Breast epithelium (tissue), 4 donors: ENCODE data around the gene RAC3. TPM values are rescaled to one million over a fixed set of nuclear protein-coding genes. Genes with fewer than 3 reads are reported as not detected.

Experiments
- DNase-seq, 2 donors: peaks; one replicate each; pipeline ENCODE4 v3.0.0-alpha.2; 2019; ENCODE audit warnings: low spot score in 2 of 2
- H3K27ac ChIP-seq, 2 donors: fragments of 200-600 bp; sonication (generic) in 1 of 2; one replicate each; pipeline ENCODE4 v1.5.1; 2016 to 2019; ENCODE audit warnings: mild to moderate bottlenecking in 1 of 2
- H3K27me3 ChIP-seq, 2 donors: fragments of 200-600 bp; sonication (generic) in 1 of 2; one replicate each; pipeline versions ENCODE4 v1.5.1 to v1.6.0; 2017 to 2019; ENCODE audit warnings: control low read depth in 1 of 2, mild to moderate bottlenecking in 1 of 2
- H3K36me3 ChIP-seq: fragments of 200-600 bp; one replicate; pipeline ENCODE4 v1.5.1; 2019
- H3K4me1 ChIP-seq, 2 donors: fragments of 200-600 bp; sonication (generic); one replicate each; pipeline ENCODE4 v1.5.1; 2016 to 2019; ENCODE audit warnings: control low read depth in 1 of 2
- H3K4me3 ChIP-seq, 3 donors: fragments of 200-600 bp; sonication (generic); 1 replicate in 2 of 3; 2 replicates in 1 of 3; pipeline ENCODE4 v1.5.1; 2016 to 2019; ENCODE audit warnings: mild to moderate bottlenecking in 3 of 3, moderate library complexity in 2 of 3
- H3K9me3 ChIP-seq, 2 donors: fragments of 200-600 bp; sonication (generic) in 1 of 2; one replicate each; pipeline ENCODE4 v1.5.1; 2016 to 2019; ENCODE audit warnings: control low read depth in 1 of 2
- POLR2A ChIP-seq: fragments of 450-650 bp; IDR thresholded peaks from one replicate; pipeline ENCODE4 v1.6.1; 2016; ENCODE audit warnings: antibody characterized with exemption, mild to moderate bottlenecking, moderate library complexity
- POLR2AphosphoS5 ChIP-seq, 3 donors: sonication (generic); formaldehyde crosslinking; IDR thresholded peaks; one replicate each; pipeline ENCODE4 v1.6.1; 2017; ENCODE audit warnings: antibody characterized with exemption in 3 of 3
- intact Hi-C: fragments of 100-400 bp; cut with DNase I; formaldehyde crosslinking; loops from one replicate; pipeline ENCODE4 v1.15.1; 2023; ENCODE audit warnings: low total_unique reads
- total RNA-seq, 3 donors: library from RNA; depleted of rRNA; stranded (reverse); fragments of >200 nt; gene quantifications; one replicate each; pipeline ENCODE4 v1.1.0, GENCODE V29; 2016
- TF ChIP-seq, protein P1 (sequence below), 3 donors: fragments of 450-650 bp; IDR thresholded peaks; one replicate each; pipeline ENCODE4 v1.5.1; 2016 to 2017; ENCODE audit warnings: antibody characterized with exemption in 3 of 3, mild to moderate bottlenecking in 3 of 3, moderate library complexity in 3 of 3

RAC3 gene
- total RNA-seq, 3 donors from 2014 or later, result 7.6 to 23.0 (median 16.1) TPM

DNA sequence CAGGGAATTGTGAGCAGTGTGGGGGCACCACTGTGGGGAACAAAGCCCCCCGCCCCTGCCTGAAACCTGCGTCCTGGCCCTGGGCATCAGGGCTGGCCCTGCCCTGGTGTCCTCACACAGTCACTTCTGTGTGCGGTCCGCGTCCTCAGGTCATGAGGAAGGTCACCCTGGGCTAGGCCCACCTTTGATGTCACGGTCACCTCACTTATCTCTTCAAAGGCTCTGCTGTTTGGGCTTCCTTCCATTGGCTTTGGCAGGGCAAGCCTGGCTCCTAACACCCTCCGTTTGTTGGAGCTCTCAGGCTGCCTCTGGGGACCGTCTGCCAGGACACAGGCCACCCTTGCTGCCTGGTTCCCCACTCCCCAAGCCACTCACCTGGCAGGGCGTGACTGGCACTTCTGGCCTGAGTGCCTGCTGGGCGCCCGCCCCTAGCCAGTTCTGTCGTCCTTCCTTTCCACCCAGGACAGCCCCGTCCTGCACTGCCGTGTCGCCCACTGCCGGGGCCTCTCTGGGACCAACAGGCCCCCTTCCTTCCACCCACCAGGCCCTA, 17.6 kb upstream of the RAC3 start:
- Histone ChIP-seq H3K4me3 (no peak overlapping the region), H3K4me1 (no peaks in the 10 kb centered on the region), H3K36me3 (no peaks in the 10 kb centered on the region), H3K9me3 (no peaks in the 10 kb centered on the region), H3K27me3 (no peaks in the 10 kb centered on the region), H3K27ac (peak overlapping the region; percentile 54 to 68)
- DNase-seq, result no peak
- intact Hi-C loops, result no loop called here
- TF ChIP-seq POLR2AphosphoS5 (IDR thresholded peaks at IDR 0.05) (no peak), POLR2A (no peak)
- TF ChIP-seq, protein P1, sequence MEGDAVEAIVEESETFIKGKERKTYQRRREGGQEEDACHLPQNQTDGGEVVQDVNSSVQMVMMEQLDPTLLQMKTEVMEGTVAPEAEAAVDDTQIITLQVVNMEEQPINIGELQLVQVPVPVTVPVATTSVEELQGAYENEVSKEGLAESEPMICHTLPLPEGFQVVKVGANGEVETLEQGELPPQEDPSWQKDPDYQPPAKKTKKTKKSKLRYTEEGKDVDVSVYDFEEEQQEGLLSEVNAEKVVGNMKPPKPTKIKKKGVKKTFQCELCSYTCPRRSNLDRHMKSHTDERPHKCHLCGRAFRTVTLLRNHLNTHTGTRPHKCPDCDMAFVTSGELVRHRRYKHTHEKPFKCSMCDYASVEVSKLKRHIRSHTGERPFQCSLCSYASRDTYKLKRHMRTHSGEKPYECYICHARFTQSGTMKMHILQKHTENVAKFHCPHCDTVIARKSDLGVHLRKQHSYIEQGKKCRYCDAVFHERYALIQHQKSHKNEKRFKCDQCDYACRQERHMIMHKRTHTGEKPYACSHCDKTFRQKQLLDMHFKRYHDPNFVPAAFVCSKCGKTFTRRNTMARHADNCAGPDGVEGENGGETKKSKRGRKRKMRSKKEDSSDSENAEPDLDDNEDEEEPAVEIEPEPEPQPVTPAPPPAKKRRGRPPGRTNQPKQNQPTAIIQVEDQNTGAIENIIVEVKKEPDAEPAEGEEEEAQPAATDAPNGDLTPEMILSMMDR (IDR thresholded peaks at IDR 0.05), result no peak

DNA sequence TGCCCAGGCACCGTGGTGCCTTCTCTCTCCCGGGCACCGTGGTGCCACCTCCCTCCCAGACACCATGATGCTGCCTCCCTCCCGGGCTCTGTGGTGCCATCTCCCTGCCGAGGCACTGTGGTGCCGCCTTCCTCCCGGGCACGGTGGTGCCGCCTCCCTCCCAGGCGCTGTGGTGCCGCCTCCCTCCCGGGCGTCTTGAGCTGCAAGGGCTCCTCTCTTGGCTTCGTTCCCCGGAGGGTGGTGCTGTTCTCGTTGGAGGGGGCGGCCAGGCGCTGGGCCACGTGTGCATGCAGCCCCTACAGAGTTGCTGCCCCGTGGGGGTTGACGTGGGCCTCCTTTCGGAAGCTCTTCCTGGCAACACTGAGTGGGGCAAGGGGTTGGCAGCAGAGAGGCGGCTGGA, 17.0 kb upstream of the RAC3 start:
- no peak for DNase-seq
- Histone ChIP-seq H3K4me1 (no peaks in the 10 kb centered on the region), H3K9me3 (no peaks in the 10 kb centered on the region), H3K27me3 (no peaks in the 10 kb centered on the region), H3K27ac (no peak overlapping the region), H3K36me3 (no peaks in the 10 kb centered on the region), H3K4me3 (no peak overlapping the region)
- no peak for TF ChIP-seq POLR2A
- TF ChIP-seq, protein P1 (IDR thresholded peaks at IDR 0.05), result no peak
- no peak for TF ChIP-seq POLR2AphosphoS5 (IDR thresholded peaks at IDR 0.05)
- intact Hi-C loops, result no loop called here

DNA sequence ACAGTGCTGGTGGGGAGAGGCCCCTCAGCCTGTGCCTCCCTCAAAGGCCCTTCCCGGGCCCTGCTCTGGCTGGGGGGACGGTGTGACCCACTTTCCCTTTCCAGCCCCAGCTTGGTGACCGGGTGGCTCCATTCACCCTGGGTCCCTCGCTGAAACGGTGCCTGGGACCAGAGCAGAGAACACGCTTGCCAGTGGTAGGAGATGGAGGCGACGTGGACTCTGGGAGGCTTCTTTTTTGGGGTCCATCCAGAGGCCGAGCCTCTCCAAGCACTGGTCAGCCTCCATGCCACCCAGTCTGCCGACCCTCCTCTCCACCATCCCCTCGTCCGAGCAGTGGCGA, 16.5 kb upstream of the RAC3 start:
- intact Hi-C loops, result no loop called here
- Histone ChIP-seq H3K9me3 (no peaks in the 10 kb centered on the region), H3K27ac (no peak overlapping the region), H3K4me3 (no peak overlapping the region), H3K27me3 (no peaks in the 10 kb centered on the region), H3K4me1 (no peaks in the 10 kb centered on the region), H3K36me3 (no peaks in the 10 kb centered on the region)
- TF ChIP-seq, protein P1 (IDR thresholded peaks at IDR 0.05), result no peak
- TF ChIP-seq POLR2AphosphoS5 (IDR thresholded peaks at IDR 0.05), result no peak
- TF ChIP-seq POLR2A, result no peak
- DNase-seq, result no peak

DNA sequence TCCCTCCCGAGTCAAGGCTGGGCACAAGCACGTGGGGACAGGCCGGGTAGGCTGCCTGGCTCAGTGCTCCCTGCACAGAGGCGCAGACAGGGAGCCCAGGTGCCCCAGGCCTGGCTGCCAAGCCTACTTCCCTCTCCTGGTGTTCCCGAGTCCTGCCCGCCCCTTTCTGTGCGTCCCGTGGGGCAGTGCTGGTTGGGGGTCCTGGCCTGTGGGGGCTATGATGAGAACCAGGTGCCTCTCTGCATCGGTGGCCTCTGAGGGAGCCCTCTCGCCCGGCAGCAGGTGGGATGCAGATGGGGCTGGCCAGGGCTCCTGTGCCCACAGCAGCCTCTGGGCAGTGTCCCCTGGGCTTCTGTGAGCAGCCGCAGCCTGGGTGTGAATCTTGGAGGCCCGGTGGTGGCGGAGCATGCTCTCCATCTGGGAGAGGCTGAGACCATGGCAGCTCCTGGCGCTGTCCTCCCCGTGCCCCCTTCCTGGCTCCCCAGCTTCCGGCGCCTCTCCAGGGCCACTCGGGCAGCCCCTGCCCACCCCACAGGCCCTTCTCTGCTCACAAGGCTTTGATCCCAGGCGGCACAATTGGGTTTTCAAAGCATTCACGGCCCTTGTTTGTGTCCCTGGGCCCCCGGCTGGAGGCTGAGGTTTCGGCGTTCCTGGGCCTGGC, 16.0 kb upstream of the RAC3 start:
- H3K9me3 ChIP-seq, result no peaks in the 10 kb centered on the region
- H3K4me1 ChIP-seq, result no peaks in the 10 kb centered on the region
- no peaks in the 10 kb centered on the region for H3K36me3 ChIP-seq
- no peak overlapping the region for H3K4me3 ChIP-seq
- H3K27ac ChIP-seq, result no peak overlapping the region
- no peaks in the 10 kb centered on the region for H3K27me3 ChIP-seq
- no peak for DNase-seq
- intact Hi-C loops, result no loop called here
- TF ChIP-seq POLR2A, result no peak
- TF ChIP-seq POLR2AphosphoS5 (IDR thresholded peaks at IDR 0.05), result no peak
- TF ChIP-seq, protein P1 (IDR thresholded peaks at IDR 0.05), result no peak

DNA sequence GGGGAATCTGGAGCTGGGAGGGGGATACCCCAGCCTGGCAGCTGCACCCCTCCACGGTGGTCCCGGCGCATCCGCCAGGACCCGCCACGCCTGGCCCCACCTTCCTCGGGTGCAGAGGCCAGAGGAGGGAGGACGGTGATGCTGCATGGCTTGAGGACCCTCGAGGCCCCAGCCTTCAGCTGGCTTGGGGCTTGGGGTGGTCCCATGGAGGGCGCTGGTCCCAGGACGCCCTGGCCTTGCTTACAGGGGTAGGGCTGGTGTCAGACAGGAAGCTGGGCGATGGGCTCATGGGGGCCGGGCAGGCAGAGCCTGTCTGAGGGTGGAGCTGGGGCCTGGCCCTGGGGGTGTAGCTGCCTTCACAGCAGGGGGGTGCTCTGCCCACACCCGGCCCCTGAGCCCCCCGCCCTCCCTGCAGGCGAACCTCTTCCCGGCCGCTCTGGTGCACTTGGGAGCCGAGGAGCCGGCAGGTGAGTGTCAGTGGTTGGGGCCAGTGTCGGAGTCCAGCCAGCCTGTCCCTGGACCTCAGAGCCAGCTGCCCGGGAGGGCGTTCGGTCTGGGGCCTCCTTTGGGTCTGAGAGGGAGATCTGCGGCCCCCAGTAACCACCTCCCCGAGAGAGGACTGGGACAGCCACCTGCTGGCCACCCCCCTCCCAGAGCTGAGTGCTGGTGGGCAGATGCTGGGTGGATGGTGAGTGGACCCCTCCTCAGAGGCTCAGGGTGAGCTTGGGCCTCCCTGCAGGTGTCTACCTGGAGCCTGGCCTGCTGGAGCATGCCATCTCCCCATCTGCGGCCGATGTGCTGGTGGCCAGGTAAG, 15.2 kb upstream of the RAC3 start:
- no peaks in the 10 kb centered on the region for H3K9me3 ChIP-seq
- no peak for DNase-seq
- H3K4me1 ChIP-seq, result peaks cover 2 to 6% of the 10 kb centered on the region in 2 donors
- intact Hi-C loops, result no loop called here
- no peaks in the 10 kb centered on the region for H3K36me3 ChIP-seq
- TF ChIP-seq, protein P1 (IDR thresholded peaks at IDR 0.05), result no peak
- TF ChIP-seq POLR2AphosphoS5 (IDR thresholded peaks at IDR 0.05) (no peak), POLR2A (no peak)
- H3K27me3 ChIP-seq, result no peaks in the 10 kb centered on the region
- H3K4me3 ChIP-seq, result no peak overlapping the region
- no peak overlapping the region for H3K27ac ChIP-seq
